AG08396 (cell line): ENCODE results near the gene NCS1.
"Not testable (repeated sequence)": the region's sequence is repeated elsewhere in the genome, so short reads cannot be mapped to it uniquely, and the experiment has no call there.

ENCODE experiments used
- DNase-seq: peaks from one replicate; pipeline ENCODE4 v3.0.0; 2012; ENCODE audit warnings: low spot score, mixed read lengths

The NCS1 gene

GRCh38 chr9:130239741-130240241, 67.6 kb downstream of the NCS1 start:
- DNase-seq, result no peak

GRCh38 chr9:130240410-130241197, 68.4 kb downstream of the NCS1 start:
- DNase-seq, result peak; percentile 73

- no peak for DNase-seq
These were observed 69.0 kb downstream of the NCS1 start for GRCh38 chr9:130241198-130241535.

- DNase-seq, result no peak
These were observed 70.2 kb downstream of the NCS1 start for GRCh38 chr9:130242270-130243014.

- peak; percentile 72 for DNase-seq
These were observed 71.0 kb downstream of the NCS1 start for GRCh38 chr9:130243015-130243881.

- no peak for DNase-seq
These were observed 71.6 kb downstream of the NCS1 start for GRCh38 chr9:130243882-130244170.

GRCh38 chr9:130244548-130245165, 72.5 kb downstream of the NCS1 start:
- DNase-seq, result no peak

GRCh38 chr9:130245474-130245873, 73.3 kb downstream of the NCS1 start:
- no peak for DNase-seq

GRCh38 chr9:130246126-130246525, 73.9 kb downstream of the NCS1 start:
- no peak for DNase-seq

- DNase-seq, result no peak
These were observed 82.8 kb downstream of the NCS1 start for GRCh38 chr9:130254747-130255630.

GRCh38 chr9:130255631-130256134, 83.5 kb downstream of the NCS1 start:
- no peak for DNase-seq

GRCh38 chr9:130256644-130257043, 84.4 kb downstream of the NCS1 start:
- no peak for DNase-seq

- DNase-seq, result not testable (repeated sequence)
These were observed 85.9 kb downstream of the NCS1 start for GRCh38 chr9:130258137-130258536.

- no peak for DNase-seq
These were observed 86.8 kb downstream of the NCS1 start for GRCh38 chr9:130259044-130259443.

GRCh38 chr9:130260816-130261765, 88.9 kb downstream of the NCS1 start:
- DNase-seq, result no peak

GRCh38 chr9:130262061-130262745, 90.0 kb downstream of the NCS1 start:
- DNase-seq, result no peak

GRCh38 chr9:130262771-130263170, 90.6 kb downstream of the NCS1 start:
- DNase-seq, result no peak

GRCh38 chr9:130263601-130264413, 91.6 kb downstream of the NCS1 start:
- no peak for DNase-seq
